Muscle layer of duodenum (tissue), 2 donors: ENCODE data around the gene ANKLE2.
A peak's percentile ranks its signal among the peaks of the same experiment; 100 is the strongest.
"Not testable (repeated sequence)": the region's sequence is repeated elsewhere in the genome, so short reads cannot be mapped to it uniquely, and the experiment has no call there.

Experiments
- H3K27ac ChIP-seq: one replicate; pipeline ENCODE4 v1.7.0; 2013; ENCODE audit warnings: mild to moderate bottlenecking, low read length
- H3K27me3 ChIP-seq: one replicate; pipeline ENCODE4 v1.7.0; 2013; ENCODE audit warnings: low read depth, mild to moderate bottlenecking, control low read depth, low read length
- H3K36me3 ChIP-seq, 2 donors: one replicate each; pipeline ENCODE4 v1.7.0; 2013; ENCODE audit warnings: low read length in 2 of 2, control low read depth in 1 of 2, mild to moderate bottlenecking in 1 of 2; ENCODE audit not compliant: insufficient read depth in 2 of 2, control insufficient read depth in 1 of 2
- H3K4me1 ChIP-seq, 2 donors: one replicate each; pipeline ENCODE4 v1.7.0; 2013; ENCODE audit warnings: low read length in 2 of 2, mild to moderate bottlenecking in 2 of 2, control low read depth in 1 of 2, moderate library complexity in 1 of 2; ENCODE audit not compliant: insufficient read depth in 2 of 2, control insufficient read depth in 1 of 2
- H3K4me3 ChIP-seq, 2 donors: one replicate each; pipeline ENCODE4 v1.7.0; 2013; ENCODE audit warnings: low read length in 2 of 2, low read depth in 1 of 2, mild to moderate bottlenecking in 1 of 2
- H3K9me3 ChIP-seq, 2 donors: one replicate each; pipeline ENCODE4 v1.7.0; 2013; ENCODE audit warnings: low read length in 2 of 2, control low read depth in 1 of 2, mild to moderate bottlenecking in 1 of 2; ENCODE audit not compliant: control insufficient read depth in 1 of 2
- donor health status: healthy.

The ANKLE2 gene

GRCh38 chr12:132761921-132762583, 420 bp upstream of the ANKLE2 start:
- Histone ChIP-seq H3K9me3 (no peaks in the 10 kb centered on the region), H3K4me3 (peak overlapping the region; percentile 52 to 72), H3K4me1 (peaks cover 5 to 19% of the 10 kb centered on the region in 2 donors), H3K36me3 (peaks cover 0 to 16% of the 10 kb centered on the region in 2 donors), H3K27me3 (no peaks in the 10 kb centered on the region), H3K27ac (peak overlapping the region; percentile 83)

DNA sequence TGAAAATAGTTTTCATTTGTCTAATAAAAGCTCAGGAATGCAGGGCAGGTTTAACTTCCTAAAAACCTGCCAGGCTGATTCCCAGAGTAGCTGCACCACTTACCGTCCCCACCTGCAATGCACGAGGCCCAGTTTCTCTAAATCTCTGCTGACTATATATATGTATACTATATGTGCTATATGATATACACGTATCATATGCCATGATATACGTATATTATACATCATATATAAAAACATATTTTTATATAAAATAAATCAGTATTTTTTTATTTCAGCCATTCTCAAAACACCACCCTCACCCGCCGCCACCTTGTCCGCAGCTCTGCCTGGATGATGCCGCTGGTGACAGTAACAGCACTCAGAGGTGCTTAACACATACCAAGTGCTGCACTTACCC, 2.3 kb downstream of the ANKLE2 start:
- Histone ChIP-seq H3K4me3 (no peak overlapping the region), H3K27ac (no peak overlapping the region), H3K36me3 (peaks cover 7 to 24% of the 10 kb centered on the region in 2 donors), H3K4me1 (peaks cover 5 to 19% of the 10 kb centered on the region in 2 donors), H3K27me3 (no peaks in the 10 kb centered on the region), H3K9me3 (no peaks in the 10 kb centered on the region)

DNA sequence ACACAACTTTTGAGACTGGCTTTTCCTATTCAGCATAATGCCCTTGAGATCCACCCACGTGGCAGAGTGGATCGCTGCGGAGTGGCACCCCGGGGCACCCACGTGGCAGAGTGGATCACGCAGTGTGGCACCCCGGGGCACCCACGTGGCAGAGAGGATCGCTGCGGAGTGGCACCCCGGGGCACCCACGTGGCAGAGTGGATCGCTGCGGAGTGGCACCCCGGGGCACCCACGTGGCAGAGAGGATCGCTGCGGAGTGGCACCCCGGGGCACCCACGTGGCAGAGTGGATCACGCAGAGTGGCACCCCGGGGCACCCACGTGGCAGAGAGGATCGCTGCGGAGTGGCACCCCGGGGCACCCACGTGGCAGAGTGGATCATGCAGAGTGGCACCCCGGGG, 2.8 kb downstream of the ANKLE2 start:
- H3K27me3 ChIP-seq, H3K9me3 ChIP-seq, H3K27ac ChIP-seq, H3K4me3 ChIP-seq: not testable (repeated sequence)
- Histone ChIP-seq H3K4me1 (peaks cover 5 to 19% of the 10 kb centered on the region in 2 donors), H3K36me3 (peaks cover 9 to 27% of the 10 kb centered on the region in 2 donors)

- H3K9me3 ChIP-seq = no peaks in the 10 kb centered on the region
- H3K27me3 ChIP-seq = no peaks in the 10 kb centered on the region
- H3K4me1 ChIP-seq = no peaks in the 10 kb centered on the region
- no peak overlapping the region for H3K4me3 ChIP-seq
- no peak overlapping the region for H3K27ac ChIP-seq
- peaks cover 24 to 43% of the 10 kb centered on the region in 2 donors for H3K36me3 ChIP-seq
Measured at GRCh38 chr12:132754160-132754932, 7.3 kb downstream of the ANKLE2 start.

- not testable (repeated sequence) for H3K4me1 ChIP-seq
- peaks cover 26 to 49% of the 10 kb centered on the region in 2 donors for H3K36me3 ChIP-seq
Measured at GRCh38 chr12:132753670-132754069, 8.0 kb downstream of the ANKLE2 start.

GRCh38 chr12:132748319-132748718, 13.3 kb downstream of the ANKLE2 start:
- Histone ChIP-seq H3K36me3 (peaks cover 59 to 85% of the 10 kb centered on the region in 2 donors), H3K27me3 (no peaks in the 10 kb centered on the region), H3K4me3 (no peak overlapping the region), H3K9me3 (no peaks in the 10 kb centered on the region), H3K4me1 (no peaks in the 10 kb centered on the region), H3K27ac (no peak overlapping the region)

More at GRCh38 chr12:132753670-132754069, 8.0 kb downstream of the ANKLE2 start:
- H3K9me3 ChIP-seq, H3K4me3 ChIP-seq, H3K27me3 ChIP-seq, H3K27ac ChIP-seq: not testable (repeated sequence)

GRCh38 chr12:132747896-132748295, 13.7 kb downstream of the ANKLE2 start:
- H3K27ac ChIP-seq = no peak overlapping the region
- H3K4me3 ChIP-seq = no peak overlapping the region
- H3K4me1 ChIP-seq = no peaks in the 10 kb centered on the region
- H3K36me3 ChIP-seq = peaks cover 59 to 84% of the 10 kb centered on the region in 2 donors
- no peaks in the 10 kb centered on the region for H3K9me3 ChIP-seq
- H3K27me3 ChIP-seq = no peaks in the 10 kb centered on the region

- Histone ChIP-seq H3K27ac (no peak overlapping the region), H3K4me1 (no peaks in the 10 kb centered on the region), H3K27me3 (no peaks in the 10 kb centered on the region), H3K4me3 (no peak overlapping the region), H3K9me3 (no peaks in the 10 kb centered on the region), H3K36me3 (peaks cover 63 to 84% of the 10 kb centered on the region in 2 donors)
Measured at GRCh38 chr12:132747395-132747794, 14.2 kb downstream of the ANKLE2 start.

DNA sequence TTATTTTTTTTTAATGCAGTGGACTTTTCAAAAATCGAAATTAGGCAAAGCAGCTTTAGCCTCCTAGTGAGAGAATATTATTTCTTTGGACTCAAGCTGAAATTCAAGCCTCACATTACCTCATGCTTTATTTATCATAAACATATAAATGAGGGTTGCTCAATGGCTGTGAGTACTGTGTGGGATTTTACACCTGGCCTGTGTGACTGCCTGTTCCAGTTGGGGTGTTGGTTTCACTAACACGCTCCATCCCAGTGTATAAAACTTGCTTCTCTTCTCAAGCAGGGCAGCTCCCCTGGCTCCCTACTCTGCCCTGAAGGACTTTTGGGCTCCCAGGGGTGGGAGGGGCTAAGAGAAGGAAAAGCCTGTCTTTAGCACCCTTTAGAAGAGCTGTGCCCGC, 15.0 kb downstream of the ANKLE2 start:
- no peaks in the 10 kb centered on the region for H3K4me1 ChIP-seq
- H3K4me3 ChIP-seq = no peak overlapping the region
- H3K36me3 ChIP-seq = peaks cover 70 to 87% of the 10 kb centered on the region in 2 donors
- no peaks in the 10 kb centered on the region for H3K9me3 ChIP-seq
- no peaks in the 10 kb centered on the region for H3K27me3 ChIP-seq
- no peak overlapping the region for H3K27ac ChIP-seq

GRCh38 chr12:132743831-132744230, 17.8 kb downstream of the ANKLE2 start:
- Histone ChIP-seq H3K27me3 (no peaks in the 10 kb centered on the region), H3K4me3 (no peak overlapping the region), H3K4me1 (no peaks in the 10 kb centered on the region), H3K36me3 (peaks cover 83 to 93% of the 10 kb centered on the region in 2 donors), H3K9me3 (no peaks in the 10 kb centered on the region), H3K27ac (no peak overlapping the region)

DNA sequence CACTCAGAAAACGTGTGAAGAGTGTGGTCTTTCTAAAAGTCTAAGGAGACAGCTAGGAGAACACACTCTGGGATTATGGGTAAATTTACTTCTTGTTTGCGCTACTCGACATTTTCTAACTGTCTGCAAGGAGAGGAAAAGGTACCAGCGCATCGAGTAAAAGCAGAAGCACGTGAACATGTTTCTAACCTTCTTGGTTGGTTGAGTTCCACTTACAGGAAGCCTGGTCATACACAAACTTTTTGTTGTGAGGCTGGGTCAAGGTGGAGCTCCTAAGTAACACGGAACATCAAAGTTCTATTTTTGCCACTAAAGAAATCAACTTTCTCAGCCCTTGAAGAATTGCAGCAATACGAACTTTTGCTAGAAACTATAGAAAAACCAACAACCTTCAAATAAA, 20.0 kb downstream of the ANKLE2 start:
- Histone ChIP-seq H3K27me3 (no peaks in the 10 kb centered on the region), H3K36me3 (peaks cover 79 to 91% of the 10 kb centered on the region in 2 donors), H3K27ac (no peak overlapping the region), H3K4me3 (no peak overlapping the region), H3K4me1 (no peaks in the 10 kb centered on the region), H3K9me3 (no peaks in the 10 kb centered on the region)
